Liver (tissue), 9 donors: ENCODE measurements around the gene MRPL18. TPM values are rescaled to one million over a fixed set of nuclear protein-coding genes. Genes with fewer than 3 reads are reported as not detected.

Experiments used
- DNase-seq: peaks from one replicate; pipeline ENCODE4 v3.0.0-alpha.2; 2017; ENCODE audit warnings: low spot score
- H3K27ac ChIP-seq, 2 donors: one replicate each; pipeline ENCODE4 v1.7.0; 2013; ENCODE audit warnings: inconsistent platforms in 2 of 2, low read length in 2 of 2, control low read depth in 1 of 2, low read depth in 1 of 2, mild to moderate bottlenecking in 1 of 2
- H3K27me3 ChIP-seq, 4 donors: one replicate each; pipeline versions ENCODE4 v1.6.1 to v1.7.0; 2013; ENCODE audit warnings: low read length in 3 of 4, inconsistent platforms in 1 of 4, mild to moderate bottlenecking in 1 of 4, moderate library complexity in 1 of 4; ENCODE audit not compliant: control insufficient read depth in 4 of 4, insufficient read depth in 4 of 4
- H3K36me3 ChIP-seq, 4 donors: one replicate each; pipeline versions ENCODE4 v1.6.1 to v1.7.0; 2013; ENCODE audit warnings: low read length in 3 of 4, mild to moderate bottlenecking in 3 of 4, low read depth in 1 of 4, moderate library complexity in 1 of 4; ENCODE audit not compliant: control insufficient read depth in 4 of 4, insufficient read depth in 3 of 4
- H3K4me1 ChIP-seq, 4 donors: one replicate each; pipeline versions ENCODE4 v1.6.1 to v1.7.0; 2013; ENCODE audit warnings: low read length in 3 of 4, mild to moderate bottlenecking in 3 of 4, moderate library complexity in 1 of 4; ENCODE audit not compliant: control insufficient read depth in 4 of 4, insufficient read depth in 4 of 4
- H3K4me3 ChIP-seq, 3 donors: one replicate each; pipeline versions ENCODE4 v1.6.1 to v1.7.0; 2013; ENCODE audit warnings: low read length in 3 of 3, control low read depth in 1 of 3, low read depth in 1 of 3, mild to moderate bottlenecking in 1 of 3
- H3K9ac ChIP-seq, 2 donors: one replicate each; pipeline ENCODE4 v1.7.0; 2013; ENCODE audit warnings: low read length in 2 of 2, mild to moderate bottlenecking in 2 of 2, moderate library complexity in 2 of 2, control low read depth in 1 of 2, low read depth in 1 of 2
- H3K9me3 ChIP-seq, 4 donors: one replicate each; pipeline versions ENCODE4 v1.6.1 to v1.7.0; 2013; ENCODE audit warnings: low read length in 3 of 4; ENCODE audit not compliant: control insufficient read depth in 4 of 4
- ATF3 ChIP-seq: IDR thresholded peaks from 2 replicates; pipeline ENCODE4 v1.6.1; 2016; ENCODE audit warnings: antibody characterized with exemption
- CTCF ChIP-seq: fragments of 150-350 bp; IDR thresholded peaks from 2 replicates; pipeline ENCODE4 v1.5.1; 2017; ENCODE audit warnings: improper control_type of control experiment, low read depth, low read length; ENCODE audit not compliant: missing input control
- EGR1 ChIP-seq, 2 donors: IDR thresholded peaks; 2 replicates each; pipeline ENCODE4 v1.6.1; 2016 to 2018; ENCODE audit warnings: antibody characterized with exemption in 2 of 2, low read depth in 2 of 2
- FOXA1 ChIP-seq: IDR thresholded peaks from 2 replicates; pipeline ENCODE4 v1.6.1; 2016; ENCODE audit warnings: antibody characterized with exemption
- FOXA2 ChIP-seq: IDR thresholded peaks from 2 replicates; pipeline ENCODE4 v1.6.1; 2016; ENCODE audit warnings: antibody characterized with exemption
- GABPA ChIP-seq, 2 donors: IDR thresholded peaks in 1 of 2; conservative IDR thresholded peaks in 1 of 2; 2 replicates each; pipeline ENCODE4 v1.6.1; 2016; ENCODE audit warnings: antibody characterized with exemption in 2 of 2, mild to moderate bottlenecking in 1 of 2, moderate library complexity in 1 of 2
- HNF4A ChIP-seq, 2 donors: conservative IDR thresholded peaks; 2 replicates each; pipeline ENCODE4 v1.6.1; 2016; ENCODE audit warnings: antibody characterized with exemption in 2 of 2, mild to moderate bottlenecking in 2 of 2
- HNF4G ChIP-seq: IDR thresholded peaks from 2 replicates; pipeline ENCODE4 v1.6.1; 2016; ENCODE audit warnings: antibody characterized with exemption
- JUND ChIP-seq, 2 donors: IDR thresholded peaks; 2 replicates each; pipeline ENCODE4 v1.6.1; 2016; ENCODE audit warnings: antibody characterized with exemption in 2 of 2
- MAX ChIP-seq: IDR thresholded peaks from 2 replicates; pipeline ENCODE4 v1.6.1; 2016; ENCODE audit warnings: antibody characterized with exemption
- NR2F2 ChIP-seq: IDR thresholded peaks from 2 replicates; pipeline ENCODE4 v1.6.1; 2016; ENCODE audit warnings: antibody characterized with exemption
- RAD21 ChIP-seq, 2 donors: IDR thresholded peaks; 2 replicates each; pipeline ENCODE4 v1.6.1; 2016; ENCODE audit warnings: antibody characterized with exemption in 2 of 2, mild to moderate bottlenecking in 2 of 2
- REST ChIP-seq: IDR thresholded peaks from 2 replicates; pipeline ENCODE4 v1.6.1; 2016; ENCODE audit warnings: antibody characterized with exemption, mild to moderate bottlenecking
- RXRA ChIP-seq, 2 donors: IDR thresholded peaks; 2 replicates each; pipeline ENCODE4 v1.6.1; 2017 to 2018; ENCODE audit warnings: antibody characterized with exemption in 2 of 2, mild to moderate bottlenecking in 1 of 2
- SP1 ChIP-seq: IDR thresholded peaks from 2 replicates; pipeline ENCODE4 v1.6.1; 2018; ENCODE audit warnings: antibody characterized with exemption, mild to moderate bottlenecking
- TAF1 ChIP-seq: conservative IDR thresholded peaks from 2 replicates; pipeline ENCODE4 v1.6.1; 2016; ENCODE audit warnings: antibody characterized with exemption, mild to moderate bottlenecking
- YY1 ChIP-seq: IDR thresholded peaks from 2 replicates; pipeline ENCODE4 v1.6.1; 2016; ENCODE audit warnings: antibody characterized with exemption, mild to moderate bottlenecking
- ZBTB33 ChIP-seq: IDR thresholded peaks from 2 replicates; pipeline ENCODE4 v1.6.1; 2016; ENCODE audit warnings: antibody characterized with exemption
- WGBS: extraction: QIAGEN DNeasy Blood & Tissue Kit; methylation state at CpG from one replicate; pipeline ENCODE4 v1.1.7; 2013; 5-methylcytosine and 5-hydroxymethylcytosine counted together
- polyA plus RNA-seq, 2 donors: library from polyadenylated mRNA; stranded (reverse) in 1 of 2; unstranded in 1 of 2; fragments of 200-250 nt in 1 of 2; fragments of >200 nt in 1 of 2; fragmentation: Nextera tagmentation in 1 of 2; extraction: Ambion mirVana in 1 of 2; gene quantifications; one replicate each; pipeline versions ENCODE4 v1.2.1 to v1.2.3, GENCODE V29; 2013 to 2015
- total RNA-seq, 2 donors: library from RNA; depleted of rRNA; stranded (reverse); fragments of >200 nt; gene quantifications; one replicate each; pipeline ENCODE4 v1.2.3, GENCODE V29; 2014
- donor health status: healthy.
- donor health status: healthy.
- donor health status: healthy.
- donor health status: healthy.
- donor health status: healthy.

MRPL18 gene
- total and polyA plus RNA-seq, 4 donors: 32.5 to 61.9 (median 41.9) TPM

GRCh38 chr6:159826968-159827647, 36.8 kb downstream of the MRPL18 start:
- Histone ChIP-seq H3K27ac (no peak overlapping the region), H3K27me3 (no peaks in the 10 kb centered on the region), H3K4me3 (no peak overlapping the region), H3K9me3 (no peaks in the 10 kb centered on the region), H3K36me3 (no peaks in the 10 kb centered on the region), H3K9ac (no peak overlapping the region), H3K4me1 (no peaks in the 10 kb centered on the region)
- no peak for TF ChIP-seq ATF3
- no peak for TF ChIP-seq MAX
- TF ChIP-seq SP1: no peak
- TF ChIP-seq HNF4G: no peak
- no peak for DNase-seq
- 93% methylated on average over 16 of the region's 16 CpGs for WGBS

- H3K27ac ChIP-seq: no peak overlapping the region
- no peaks in the 10 kb centered on the region for H3K27me3 ChIP-seq
- no peaks in the 10 kb centered on the region for H3K9me3 ChIP-seq
- no peaks in the 10 kb centered on the region for H3K4me1 ChIP-seq
- no peak overlapping the region for H3K4me3 ChIP-seq
- no peak overlapping the region for H3K9ac ChIP-seq
- 68% methylated on average over 7 of the region's 7 CpGs for WGBS
- DNase-seq: no peak
- H3K36me3 ChIP-seq: no peaks in the 10 kb centered on the region
- TF ChIP-seq HNF4G (no peak), FOXA2 (no peak), YY1 (no peak), RAD21 (IDR thresholded peaks at IDR 0.05) (no peak), JUND (IDR thresholded peaks at IDR 0.05) (no peak), FOXA1 (no peak), MAX (no peak), HNF4A (conservative IDR thresholded peaks at IDR 0.05) (no peak), ATF3 (no peak), EGR1 (IDR thresholded peaks at IDR 0.05; ENCODE audit: low read depth in 2 of 2) (no peak)
These were observed 37.8 kb downstream of the MRPL18 start for GRCh38 chr6:159828074-159828473.

- TF ChIP-seq ZBTB33: no peak
- no peak for TF ChIP-seq ATF3
- TF ChIP-seq TAF1: no peak
- TF ChIP-seq YY1: no peak
- TF ChIP-seq JUND (IDR thresholded peaks at IDR 0.05): no peak
- no peak for TF ChIP-seq CTCF
- no peak for TF ChIP-seq HNF4G
- TF ChIP-seq FOXA1: no peak
- no peak for TF ChIP-seq RXRA (IDR thresholded peaks at IDR 0.05)
- TF ChIP-seq NR2F2: no peak
- no peak for TF ChIP-seq GABPA (IDR thresholded peaks at IDR 0.05 in 1 of 2, conservative IDR thresholded peaks at IDR 0.05 in 1 of 2)
- no peak for TF ChIP-seq RAD21 (IDR thresholded peaks at IDR 0.05)
- TF ChIP-seq FOXA2: no peak
- no peak for TF ChIP-seq REST
- TF ChIP-seq SP1: no peak
- Histone ChIP-seq H3K4me3 (no peak overlapping the region), H3K9me3 (no peaks in the 10 kb centered on the region), H3K4me1 (no peaks in the 10 kb centered on the region), H3K9ac (no peak overlapping the region), H3K27ac (no peak overlapping the region), H3K36me3 (no peaks in the 10 kb centered on the region), H3K27me3 (no peaks in the 10 kb centered on the region)
- 65% methylated on average over 4 of the region's 4 CpGs for WGBS
- no peak for DNase-seq
These were observed 39.3 kb downstream of the MRPL18 start for GRCh38 chr6:159829526-159829925.
